ENCODE results near the gene MYL9. TPM values are rescaled to one million over a fixed set of nuclear protein-coding genes. Genes with fewer than 3 reads are reported as not detected.
A peak's percentile ranks its signal among the peaks of the same experiment; 100 is the strongest.

The MYL9 gene
- total and polyA plus RNA-seq, 10 of the 15 experiments (the other 5 are each of a cell fraction or from before 2014, with no cell fraction given): 0.28 to 1.7 (median 0.63) TPM; not detected in 3

DNA sequence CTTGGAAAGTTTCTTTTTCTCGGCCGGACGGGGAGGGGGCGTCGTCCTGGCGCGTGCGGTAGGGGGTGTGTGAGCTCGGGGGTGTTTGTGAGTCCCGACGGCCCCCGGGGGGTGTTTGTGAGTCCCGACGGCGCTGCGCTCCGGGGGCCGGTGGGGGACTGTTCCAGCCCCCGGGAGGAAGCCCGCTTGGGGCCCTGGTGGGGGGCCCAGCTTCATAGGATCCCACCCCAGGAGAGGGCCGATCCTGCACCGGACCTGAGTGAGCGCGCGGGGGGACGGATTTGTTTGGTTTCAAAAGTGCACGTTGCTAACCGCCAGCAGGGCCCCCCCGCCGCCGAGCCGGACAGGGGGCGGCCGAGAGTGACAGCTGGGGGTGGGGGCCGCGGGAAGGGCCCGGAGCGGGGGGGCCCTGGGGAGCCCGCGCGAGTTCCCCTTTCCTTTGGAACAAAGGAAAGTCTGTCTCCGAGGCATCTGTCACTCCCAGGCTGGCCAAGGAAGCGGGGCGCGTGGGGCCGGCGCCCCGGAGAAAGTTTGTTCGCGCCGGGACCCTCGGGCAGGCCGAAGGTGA is 32.6 kb downstream of the MYL9 start (continued):
- TF ChIP-seq ZNF592 (IDR thresholded peaks at IDR 0.05): no peak
- TF ChIP-seq, protein P1, sequence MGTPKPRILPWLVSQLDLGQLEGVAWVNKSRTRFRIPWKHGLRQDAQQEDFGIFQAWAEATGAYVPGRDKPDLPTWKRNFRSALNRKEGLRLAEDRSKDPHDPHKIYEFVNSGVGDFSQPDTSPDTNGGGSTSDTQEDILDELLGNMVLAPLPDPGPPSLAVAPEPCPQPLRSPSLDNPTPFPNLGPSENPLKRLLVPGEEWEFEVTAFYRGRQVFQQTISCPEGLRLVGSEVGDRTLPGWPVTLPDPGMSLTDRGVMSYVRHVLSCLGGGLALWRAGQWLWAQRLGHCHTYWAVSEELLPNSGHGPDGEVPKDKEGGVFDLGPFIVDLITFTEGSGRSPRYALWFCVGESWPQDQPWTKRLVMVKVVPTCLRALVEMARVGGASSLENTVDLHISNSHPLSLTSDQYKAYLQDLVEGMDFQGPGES (IDR thresholded peaks at IDR 0.05): no peak
- TF ChIP-seq ZBTB33 (IDR thresholded peaks at IDR 0.05): no peak
- TF ChIP-seq PBX3 (IDR thresholded peaks at IDR 0.05; ENCODE audit: insufficient replicate concordance, low read depth, low read length): peak; percentile 76
- TF ChIP-seq MTA2 (IDR thresholded peaks at IDR 0.05; ENCODE audit: low read depth): no peak
- TF ChIP-seq MXI1 (IDR thresholded peaks at IDR 0.05; ENCODE audit: low read depth, low read length): no peak
- TF ChIP-seq IKZF2 (IDR thresholded peaks at IDR 0.05): peak in 1 of 2 experiments; percentile 52; a peak in 2 of 4 replicates
- peak; percentile 18; the same call in 1 of the 2 replicates for TF ChIP-seq POLR2A (IDR thresholded peaks at IDR 0.05; ENCODE audit: low read depth, low read length)
- no peak for TF ChIP-seq RB1 (IDR thresholded peaks at IDR 0.05; ENCODE audit: borderline replicate concordance)
- TF ChIP-seq POLR2AphosphoS2 (IDR thresholded peaks at IDR 0.05; ENCODE audit: low read depth, low read length): peak; percentile 36; the same call in 1 of the 2 replicates
- TF ChIP-seq PAX8 (IDR thresholded peaks at IDR 0.05): no peak
- TF ChIP-seq ETV6 (conservative IDR thresholded peaks at IDR 0.05 in 1 of 2, IDR thresholded peaks at IDR 0.05 in 1 of 2; ENCODE audit: borderline replicate concordance in 1 of 2, low read depth in 1 of 2): no peak
- TF ChIP-seq MEF2B (IDR thresholded peaks at IDR 0.05; ENCODE audit: partially characterized antibody, poor library complexity, severe bottlenecking): peak; percentile 52
- TF ChIP-seq GATAD2B (conservative IDR thresholded peaks at IDR 0.05; ENCODE audit: low read depth): peak; percentile 39; the same call in 1 of the 2 replicates
- peak; percentile 92 for TF ChIP-seq LARP7 (IDR thresholded peaks at IDR 0.05)
- 0 out of 2 replicates have a peak, but pooled peaks have one; percentile 69 for TF ChIP-seq ZNF207 (IDR thresholded peaks at IDR 0.05; ENCODE audit: borderline replicate concordance)
- TF ChIP-seq, protein P2, sequence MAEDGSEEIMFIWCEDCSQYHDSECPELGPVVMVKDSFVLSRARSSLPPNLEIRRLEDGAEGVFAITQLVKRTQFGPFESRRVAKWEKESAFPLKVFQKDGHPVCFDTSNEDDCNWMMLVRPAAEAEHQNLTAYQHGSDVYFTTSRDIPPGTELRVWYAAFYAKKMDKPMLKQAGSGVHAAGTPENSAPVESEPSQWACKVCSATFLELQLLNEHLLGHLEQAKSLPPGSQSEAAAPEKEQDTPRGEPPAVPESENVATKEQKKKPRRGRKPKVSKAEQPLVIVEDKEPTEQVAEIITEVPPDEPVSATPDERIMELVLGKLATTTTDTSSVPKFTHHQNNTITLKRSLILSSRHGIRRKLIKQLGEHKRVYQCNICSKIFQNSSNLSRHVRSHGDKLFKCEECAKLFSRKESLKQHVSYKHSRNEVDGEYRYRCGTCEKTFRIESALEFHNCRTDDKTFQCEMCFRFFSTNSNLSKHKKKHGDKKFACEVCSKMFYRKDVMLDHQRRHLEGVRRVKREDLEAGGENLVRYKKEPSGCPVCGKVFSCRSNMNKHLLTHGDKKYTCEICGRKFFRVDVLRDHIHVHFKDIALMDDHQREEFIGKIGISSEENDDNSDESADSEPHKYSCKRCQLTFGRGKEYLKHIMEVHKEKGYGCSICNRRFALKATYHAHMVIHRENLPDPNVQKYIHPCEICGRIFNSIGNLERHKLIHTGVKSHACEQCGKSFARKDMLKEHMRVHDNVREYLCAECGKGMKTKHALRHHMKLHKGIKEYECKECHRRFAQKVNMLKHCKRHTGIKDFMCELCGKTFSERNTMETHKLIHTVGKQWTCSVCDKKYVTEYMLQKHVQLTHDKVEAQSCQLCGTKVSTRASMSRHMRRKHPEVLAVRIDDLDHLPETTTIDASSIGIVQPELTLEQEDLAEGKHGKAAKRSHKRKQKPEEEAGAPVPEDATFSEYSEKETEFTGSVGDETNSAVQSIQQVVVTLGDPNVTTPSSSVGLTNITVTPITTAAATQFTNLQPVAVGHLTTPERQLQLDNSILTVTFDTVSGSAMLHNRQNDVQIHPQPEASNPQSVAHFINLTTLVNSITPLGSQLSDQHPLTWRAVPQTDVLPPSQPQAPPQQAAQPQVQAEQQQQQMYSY (CRISPR knock-in tag; IDR thresholded peaks at IDR 0.05): 0 out of 2 replicates have a peak, but pooled peaks have one; percentile 34

Data from GM12878 (cell line).